ENCODE measurements around the gene BORCS5.

BORCS5 gene

GRCh38 chr12:12353276-12353675 is 3.6 kb upstream of the BORCS5 start:
- no peak for DNase-seq (ENCODE audit: low read depth in 2 of 2)

- no peak for DNase-seq (ENCODE audit: low read depth in 2 of 2)
These were observed 3.1 kb upstream of the BORCS5 start for GRCh38 chr12:12353807-12354206.

GRCh38 chr12:12356467-12356895 is 397 bp upstream of the BORCS5 start:
- no peak for DNase-seq (ENCODE audit: low read depth in 2 of 2)

- DNase-seq (ENCODE audit: low read depth in 2 of 2) = no peak
These were observed 1.0 kb downstream of the BORCS5 start for GRCh38 chr12:12357719-12358461.

- no peak for DNase-seq (ENCODE audit: low read depth in 2 of 2)
These were observed 1.6 kb downstream of the BORCS5 start for GRCh38 chr12:12358528-12358927.

GRCh38 chr12:12364787-12365445 is 8.0 kb downstream of the BORCS5 start:
- no peak for DNase-seq (ENCODE audit: low read depth in 2 of 2)

- DNase-seq (ENCODE audit: low read depth in 2 of 2) = no peak
These were observed 8.5 kb downstream of the BORCS5 start for GRCh38 chr12:12365446-12365802.

- no peak for DNase-seq (ENCODE audit: low read depth in 2 of 2)
These were observed 9.1 kb downstream of the BORCS5 start for GRCh38 chr12:12365931-12366431.

GRCh38 chr12:12366701-12367481 is 10.0 kb downstream of the BORCS5 start:
- DNase-seq (ENCODE audit: low read depth in 2 of 2) = no peak

- no peak for DNase-seq (ENCODE audit: low read depth in 2 of 2)
These were observed 10.7 kb downstream of the BORCS5 start for GRCh38 chr12:12367482-12367998.

GRCh38 chr12:12372946-12373722 is 16.3 kb downstream of the BORCS5 start:
- DNase-seq (ENCODE audit: low read depth in 2 of 2) = no peak

- DNase-seq (ENCODE audit: low read depth in 2 of 2) = no peak
These were observed 20.0 kb downstream of the BORCS5 start for GRCh38 chr12:12376646-12377448.

- DNase-seq (ENCODE audit: low read depth in 2 of 2) = no peak
These were observed 21.7 kb downstream of the BORCS5 start for GRCh38 chr12:12378616-12379015.

- DNase-seq (ENCODE audit: low read depth in 2 of 2) = no peak
These were observed 23.2 kb downstream of the BORCS5 start for GRCh38 chr12:12379831-12380730.

GRCh38 chr12:12380949-12381593 is 24.2 kb downstream of the BORCS5 start:
- no peak for DNase-seq (ENCODE audit: low read depth in 2 of 2)

GRCh38 chr12:12381982-12382381 is 25.1 kb downstream of the BORCS5 start:
- DNase-seq (ENCODE audit: low read depth in 2 of 2) = no peak

GRCh38 chr12:12384571-12385340 is 27.9 kb downstream of the BORCS5 start:
- peak in 1 of 2 donors; percentile 18 for DNase-seq (ENCODE audit: low read depth in 2 of 2)

- no peak for DNase-seq (ENCODE audit: low read depth in 2 of 2)
These were observed 30.6 kb downstream of the BORCS5 start for GRCh38 chr12:12387501-12387900.

Measured in activated CD8-positive, alpha-beta memory T cell treated with anti-CD3 and anti-CD28 coated beads for 4 hours (primary cell).